BLaER1 treated with 17β-estradiol and CSF1 and Interleukin-3, amounts not matched to agents 10 nM and 100 nM (cell line): ENCODE results near the gene ZGLP1.

ENCODE experiments used
- H3K27ac ChIP-seq, 11 experiments: shearing (Covaris generic); formaldehyde crosslinking; 2 replicates each; pipeline ENCODE4 v1.8.1; 2022
- H3K27me3 ChIP-seq, 11 experiments: shearing (Covaris generic); formaldehyde crosslinking; 2 replicates each; pipeline ENCODE4 v1.8.1; 2022
- H3K36me3 ChIP-seq, 11 experiments: shearing (Covaris generic); formaldehyde crosslinking; 2 replicates each; pipeline ENCODE4 v1.8.1; 2022
- H3K4me1 ChIP-seq, 10 experiments: shearing (Covaris generic); formaldehyde crosslinking; 2 replicates each; pipeline ENCODE4 v1.8.1; 2022
- H3K4me2 ChIP-seq, 11 experiments: shearing (Covaris generic); formaldehyde crosslinking; 2 replicates each; pipeline ENCODE4 v1.8.1; 2022
- H3K4me3 ChIP-seq, 10 experiments: shearing (Covaris generic); formaldehyde crosslinking; 2 replicates each; pipeline ENCODE4 v1.8.1; 2022
- H3K9ac ChIP-seq, 11 experiments: shearing (Covaris generic); formaldehyde crosslinking; 2 replicates each; pipeline ENCODE4 v1.8.1; 2022
- H3K9me3 ChIP-seq, 11 experiments: shearing (Covaris generic); formaldehyde crosslinking; replicated peaks in 1 of 11; 2 replicates each; pipeline ENCODE4 v1.8.1; 2022
- H4K20me1 ChIP-seq, 11 experiments: shearing (Covaris generic); formaldehyde crosslinking; 2 replicates each; pipeline ENCODE4 v1.8.1; 2022
- Cebpa-rat ChIP-seq, 11 experiments: shearing (Covaris generic); IDR thresholded peaks; 2 replicates each; pipeline ENCODE4 v1.8.1; 2022

ZGLP1 gene

DNA sequence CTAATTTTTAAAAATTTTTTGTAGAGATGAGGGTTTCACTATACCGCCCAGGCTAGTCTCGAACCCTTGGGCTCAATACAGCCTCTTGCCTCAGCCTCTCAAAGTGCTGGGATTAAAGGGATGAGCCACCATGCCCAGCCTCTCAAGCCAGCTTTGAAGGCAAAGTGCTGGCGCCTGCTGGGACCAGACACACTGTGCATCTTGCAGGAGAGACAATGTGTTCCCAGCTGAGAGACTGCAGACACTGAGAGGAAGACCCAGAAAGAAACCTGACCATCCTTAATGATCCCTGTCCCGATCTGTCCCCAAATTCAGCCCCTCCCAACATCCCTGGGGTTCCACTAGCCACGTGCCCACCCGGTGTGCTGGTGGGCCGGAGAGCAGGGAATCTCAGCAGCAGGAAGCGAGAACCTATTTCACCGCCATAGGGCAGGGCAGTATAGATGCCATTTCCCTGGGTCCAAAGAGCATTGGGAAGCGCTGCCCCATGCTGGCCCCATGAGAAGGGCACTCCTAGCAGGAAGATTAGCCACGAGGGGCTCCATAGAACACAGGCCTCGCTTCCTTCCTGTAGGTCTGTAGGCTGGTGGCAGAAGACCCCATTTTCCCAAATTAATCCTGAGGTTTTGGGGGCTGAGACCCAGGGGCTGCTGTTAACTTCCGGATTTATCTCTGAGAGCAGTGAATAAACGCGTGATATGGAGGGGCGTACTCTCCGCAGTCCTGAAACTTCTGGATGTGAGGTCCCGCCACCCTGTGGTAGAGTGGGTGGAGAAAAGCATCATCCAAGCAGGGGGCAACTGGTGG lies 22.7 kb upstream of the ZGLP1 start:
- H3K9ac ChIP-seq, result peak overlapping the region; percentile 91 to 99 (median 95)
- no peaks in the 10 kb centered on the region for H3K9me3 ChIP-seq
- peaks cover 18 to 58% (median 55%) of the 10 kb centered on the region in 11 experiments for H4K20me1 ChIP-seq
- H3K4me1 ChIP-seq, result peaks cover 25 to 70% (median 46%) of the 10 kb centered on the region in 10 experiments
- peak overlapping the region; percentile 90 to 99 (median 96) for H3K4me2 ChIP-seq
- H3K27ac ChIP-seq, result peak overlapping the region; percentile 83 to 99 (median 96); a peak in 21 of 22 replicates
- no peak for TF ChIP-seq Cebpa-rat (IDR thresholded peaks at IDR 0.05)
- H3K36me3 ChIP-seq, result peaks cover 34 to 55% (median 43%) of the 10 kb centered on the region in 11 experiments
- peak overlapping the region; percentile 81 to 94 (median 88) for H3K4me3 ChIP-seq
- H3K27me3 ChIP-seq, result no peaks in the 10 kb centered on the region

DNA sequence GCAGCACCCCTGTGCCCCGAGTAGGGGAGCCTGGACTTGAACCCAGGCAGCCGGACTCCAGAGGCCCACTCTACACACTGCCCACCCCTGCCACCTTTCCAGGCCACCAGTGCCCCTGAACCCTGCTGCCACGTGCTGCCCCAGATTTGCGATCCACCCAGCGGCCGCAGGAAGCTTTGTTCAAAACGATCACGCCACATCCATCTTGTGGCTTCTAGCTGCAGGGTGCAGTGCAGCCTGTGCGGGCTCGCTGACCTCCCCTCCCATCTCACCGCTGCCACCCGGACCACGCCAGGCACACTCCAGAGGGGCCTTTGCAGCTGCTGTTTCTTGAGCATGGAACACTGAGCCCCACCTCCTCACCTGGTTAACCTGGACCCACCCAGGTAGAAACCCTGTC lies 19.9 kb upstream of the ZGLP1 start:
- H3K36me3 ChIP-seq, result peaks cover 59 to 78% (median 66%) of the 10 kb centered on the region in 11 experiments
- H3K27me3 ChIP-seq, result no peaks in the 10 kb centered on the region
- H3K27ac ChIP-seq, result no peak overlapping the region
- H3K9ac ChIP-seq, result no peak overlapping the region
- no peaks in the 10 kb centered on the region for H3K9me3 ChIP-seq
- H4K20me1 ChIP-seq, result peaks cover 18 to 86% (median 83%) of the 10 kb centered on the region in 11 experiments
- H3K4me1 ChIP-seq, result peaks cover 41 to 79% (median 66%) of the 10 kb centered on the region in 10 experiments
- H3K4me3 ChIP-seq, result no peak overlapping the region
- no peak for TF ChIP-seq Cebpa-rat (IDR thresholded peaks at IDR 0.05)
- H3K4me2 ChIP-seq, result no peak overlapping the region

DNA sequence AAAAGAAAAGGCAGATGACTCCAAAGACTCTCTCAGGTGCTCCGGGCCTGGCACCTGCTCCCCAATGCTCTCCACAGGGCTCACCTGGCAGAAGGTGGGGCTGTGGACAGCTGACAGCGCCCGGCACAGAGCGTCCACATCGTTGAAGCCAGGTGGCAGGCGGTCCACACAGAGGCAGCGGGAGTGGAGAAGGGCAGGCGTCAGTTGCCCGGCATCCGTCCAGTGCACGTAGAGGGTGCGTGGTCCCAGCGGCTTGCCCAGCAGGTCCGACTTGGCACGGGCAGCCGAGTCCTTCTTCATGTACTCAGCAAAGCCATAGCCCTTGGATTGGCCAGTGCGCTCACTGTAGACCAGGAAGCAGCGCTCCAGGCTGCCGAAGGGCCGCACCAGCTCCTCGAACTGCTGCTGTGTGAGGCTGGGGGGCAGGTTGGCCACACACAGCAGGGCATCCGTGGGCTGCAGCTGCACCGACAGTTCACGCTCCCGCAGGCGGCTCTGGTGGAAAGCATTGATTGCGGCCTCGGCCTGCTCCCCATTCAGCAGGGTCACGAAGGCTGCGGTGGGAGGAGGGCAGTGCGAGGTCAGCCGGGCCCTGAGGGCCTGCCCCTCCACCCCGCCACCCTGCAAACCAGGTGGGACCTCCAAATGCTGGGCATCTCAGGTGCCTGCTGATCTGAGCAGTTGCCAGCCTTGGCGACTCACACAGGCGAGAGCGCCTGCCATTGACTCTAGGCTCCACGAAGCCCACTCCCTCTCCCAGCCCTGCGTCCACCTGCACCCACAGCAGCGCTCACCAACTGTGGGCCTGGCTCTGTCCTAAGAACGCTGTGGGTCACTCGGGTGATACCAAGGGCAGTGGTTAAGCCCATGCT lies 19.2 kb upstream of the ZGLP1 start:
- H3K4me1 ChIP-seq, result peaks cover 40 to 79% (median 66%) of the 10 kb centered on the region in 10 experiments
- H3K27ac ChIP-seq, result no peak overlapping the region
- no peaks in the 10 kb centered on the region for H3K27me3 ChIP-seq
- H3K4me3 ChIP-seq, result no peak overlapping the region
- TF ChIP-seq Cebpa-rat (IDR thresholded peaks at IDR 0.05), result no peak
- H3K36me3 ChIP-seq, result peaks cover 64 to 85% (median 73%) of the 10 kb centered on the region in 11 experiments
- no peak overlapping the region for H3K9ac ChIP-seq
- peaks cover 18 to 94% (median 91%) of the 10 kb centered on the region in 11 experiments for H4K20me1 ChIP-seq
- H3K9me3 ChIP-seq, result no peaks in the 10 kb centered on the region
- H3K4me2 ChIP-seq, result no peak overlapping the region

DNA sequence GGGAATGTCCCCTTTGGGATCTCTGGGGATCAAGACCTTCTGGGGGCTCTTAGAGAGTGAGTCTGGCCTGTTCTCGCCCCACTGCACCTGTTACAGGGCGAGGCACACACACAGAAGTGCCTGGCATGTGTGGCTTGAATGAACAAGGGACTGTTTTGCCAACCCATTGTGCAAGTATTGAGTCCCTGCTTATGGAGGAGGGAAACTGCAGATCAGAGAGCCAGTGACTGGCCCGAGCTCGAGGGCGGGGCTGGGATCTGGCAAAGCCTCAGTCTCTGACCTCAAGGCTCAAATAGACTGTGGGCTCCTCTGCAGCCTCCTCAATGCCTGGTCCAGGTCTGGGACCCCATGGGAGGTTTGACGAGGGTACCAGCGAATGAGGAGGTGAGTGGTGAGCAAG lies 18.2 kb upstream of the ZGLP1 start:
- peaks cover 48 to 87% (median 74%) of the 10 kb centered on the region in 10 experiments for H3K4me1 ChIP-seq
- peaks cover 64 to 95% (median 79%) of the 10 kb centered on the region in 11 experiments for H3K36me3 ChIP-seq
- peaks cover 18 to 100% (median 98%) of the 10 kb centered on the region in 11 experiments for H4K20me1 ChIP-seq
- no peak for TF ChIP-seq Cebpa-rat (IDR thresholded peaks at IDR 0.05)
- H3K9ac ChIP-seq, result no peak overlapping the region
- no peaks in the 10 kb centered on the region for H3K9me3 ChIP-seq
- no peak overlapping the region for H3K4me3 ChIP-seq
- no peaks in the 10 kb centered on the region for H3K27me3 ChIP-seq
- H3K4me2 ChIP-seq, result peak overlapping the region; percentile 27 to 95 (median 87); a peak in 19 of 22 replicates
- H3K27ac ChIP-seq, result no peak overlapping the region

DNA sequence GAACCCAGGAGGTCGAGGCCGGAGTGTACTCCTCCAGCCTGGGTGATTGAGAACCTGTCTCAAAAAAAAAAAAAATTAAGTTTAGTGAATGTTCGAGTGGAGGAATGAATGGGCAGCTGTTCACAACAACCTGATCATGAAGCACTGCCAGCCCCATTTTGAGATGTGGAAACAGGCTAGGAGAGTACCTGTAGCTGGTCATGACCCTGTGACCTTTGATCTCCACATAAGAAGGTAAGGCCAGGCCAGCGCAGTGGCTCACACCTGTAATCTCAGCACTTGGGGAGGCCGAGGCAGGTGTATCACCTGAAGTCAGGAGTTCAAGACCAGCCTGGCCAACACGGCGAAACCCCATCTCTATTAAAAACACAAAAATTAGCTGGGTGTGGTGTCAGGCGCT lies 16.1 kb upstream of the ZGLP1 start:
- Histone ChIP-seq H3K36me3 (peaks cover 82 to 100% (median 92%) of the 10 kb centered on the region in 11 experiments), H3K27me3 (no peaks in the 10 kb centered on the region), H3K4me1 (peaks cover 36 to 84% (median 72%) of the 10 kb centered on the region in 10 experiments), H3K9ac (peak overlapping the region in 9 of 11 experiments; percentile 15 to 52 (median 37); a peak in 10 of 22 replicates), H3K4me3 (peak overlapping the region in 2 of 10 experiments; percentile 2 to 10; a peak in 3 of 20 replicates), H3K4me2 (peak overlapping the region; percentile 58 to 95 (median 87); a peak in 21 of 22 replicates), H3K27ac (peak overlapping the region in 10 of 11 experiments; percentile 5 to 62 (median 34); a peak in 13 of 22 replicates), H4K20me1 (peaks cover 6 to 100% (median 99%) of the 10 kb centered on the region in 11 experiments), H3K9me3 (no peaks in the 10 kb centered on the region)
- TF ChIP-seq Cebpa-rat (IDR thresholded peaks at IDR 0.05), result no peak

DNA sequence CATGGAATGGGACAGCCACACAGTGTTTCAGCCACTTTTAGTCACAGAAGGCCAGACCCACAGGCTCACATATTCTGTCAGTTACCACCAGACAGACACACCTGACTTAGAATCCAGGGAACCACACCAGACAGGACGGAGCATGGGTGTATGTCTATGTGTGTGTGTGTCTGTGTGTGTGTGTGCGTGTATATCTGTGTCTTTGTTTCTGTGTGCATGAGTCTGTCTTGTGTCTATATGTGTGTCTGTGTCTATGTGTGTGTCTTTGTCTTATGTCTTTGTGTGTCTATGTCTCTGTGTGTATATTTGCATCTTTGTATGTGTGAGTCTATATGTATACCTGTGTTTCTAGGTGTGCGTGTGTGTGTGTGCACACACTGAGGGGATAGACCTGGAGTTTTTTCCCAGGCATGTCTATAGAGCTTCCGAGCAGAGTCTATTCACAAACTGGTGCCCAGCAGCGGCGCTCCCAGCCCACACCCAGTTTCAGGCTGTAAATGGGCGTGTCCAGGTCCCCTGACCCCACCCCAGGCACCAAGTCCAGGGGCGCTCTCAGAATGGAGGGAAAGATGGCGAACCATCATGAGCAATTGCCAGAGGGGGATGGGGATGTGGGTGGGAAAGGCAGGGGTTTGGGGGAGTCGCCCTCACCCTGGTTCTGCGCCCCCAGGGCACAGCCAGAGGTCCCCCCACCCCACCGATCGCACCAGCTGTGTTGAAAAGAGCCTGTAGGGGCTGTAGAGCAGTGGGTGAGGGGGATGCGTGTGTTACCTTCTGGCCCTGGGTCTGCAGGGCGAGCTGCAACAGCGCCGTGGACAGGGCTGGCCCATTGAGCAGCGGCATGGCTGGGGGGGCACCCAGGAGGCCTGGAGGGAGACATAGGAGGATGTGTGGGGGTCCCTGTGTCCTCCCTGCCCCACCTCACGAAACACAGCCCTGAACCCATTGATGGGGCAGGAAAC lies 12.5 kb upstream of the ZGLP1 start:
- H3K36me3 ChIP-seq, result peaks cover 77 to 100% (median 92%) of the 10 kb centered on the region in 11 experiments
- H3K9ac ChIP-seq, result peak overlapping the region in 8 of 11 experiments; percentile 41 to 71 (median 53); a peak in 11 of 22 replicates
- no peak for TF ChIP-seq Cebpa-rat (IDR thresholded peaks at IDR 0.05)
- peaks cover 32 to 62% (median 56%) of the 10 kb centered on the region in 10 experiments for H3K4me1 ChIP-seq
- H3K27me3 ChIP-seq, result no peaks in the 10 kb centered on the region
- peak overlapping the region in 9 of 11 experiments; percentile 17 to 77 (median 64); a peak in 14 of 22 replicates for H3K27ac ChIP-seq
- peak overlapping the region in 10 of 11 experiments; percentile 74 to 95 (median 87); a peak in 17 of 22 replicates for H3K4me2 ChIP-seq
- H3K9me3 ChIP-seq, result no peaks in the 10 kb centered on the region
- peak overlapping the region in 2 of 10 experiments; percentile 8 to 22; a peak in 1 of 20 replicates for H3K4me3 ChIP-seq
- peaks cover 0 to 96% (median 73%) of the 10 kb centered on the region in 11 experiments; a peak in 21 of 22 replicates for H4K20me1 ChIP-seq

DNA sequence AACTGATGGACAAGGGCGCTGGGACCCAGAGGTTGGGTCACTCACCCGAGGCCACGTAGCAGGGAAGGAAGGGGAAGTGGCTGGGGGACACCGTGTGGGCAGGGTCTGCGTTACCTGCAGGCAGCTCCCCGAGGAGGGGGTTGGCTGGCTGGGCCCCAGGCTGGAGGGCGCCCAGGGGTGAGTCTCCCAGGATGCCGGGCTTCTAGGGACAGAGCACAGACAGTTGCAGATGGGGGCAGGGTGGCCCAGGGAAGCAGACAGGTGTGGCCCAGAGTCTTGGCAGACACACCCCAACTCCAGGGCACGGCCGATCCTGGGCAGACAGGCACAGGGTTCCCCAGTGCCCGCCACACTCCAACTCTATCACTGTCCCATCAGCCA lies 11.8 kb upstream of the ZGLP1 start:
- Histone ChIP-seq H3K36me3 (peaks cover 78 to 100% (median 95%) of the 10 kb centered on the region in 11 experiments), H3K27ac (peak overlapping the region in 3 of 11 experiments; percentile 7 to 55 (median 25); a peak in 3 of 22 replicates), H3K27me3 (no peaks in the 10 kb centered on the region), H4K20me1 (peaks cover 0 to 96% (median 70%) of the 10 kb centered on the region in 11 experiments; a peak in 21 of 22 replicates), H3K9ac (peak overlapping the region in 3 of 11 experiments; percentile 13 to 71 (median 44); a peak in 6 of 22 replicates), H3K4me2 (peak overlapping the region in 2 of 11 experiments; percentile 87 to 91; a peak in 1 of 22 replicates), H3K9me3 (no peaks in the 10 kb centered on the region), H3K4me3 (no peak overlapping the region), H3K4me1 (peaks cover 24 to 57% (median 49%) of the 10 kb centered on the region in 10 experiments)
- TF ChIP-seq Cebpa-rat (IDR thresholded peaks at IDR 0.05), result no peak
